ENCODE measurements around the gene OR6B2. TPM values are rescaled to one million over a fixed set of nuclear protein-coding genes. Genes with fewer than 3 reads are reported as not detected.

OR6B2 gene
- total and polyA plus RNA-seq, 4 donors: not detected

DNA sequence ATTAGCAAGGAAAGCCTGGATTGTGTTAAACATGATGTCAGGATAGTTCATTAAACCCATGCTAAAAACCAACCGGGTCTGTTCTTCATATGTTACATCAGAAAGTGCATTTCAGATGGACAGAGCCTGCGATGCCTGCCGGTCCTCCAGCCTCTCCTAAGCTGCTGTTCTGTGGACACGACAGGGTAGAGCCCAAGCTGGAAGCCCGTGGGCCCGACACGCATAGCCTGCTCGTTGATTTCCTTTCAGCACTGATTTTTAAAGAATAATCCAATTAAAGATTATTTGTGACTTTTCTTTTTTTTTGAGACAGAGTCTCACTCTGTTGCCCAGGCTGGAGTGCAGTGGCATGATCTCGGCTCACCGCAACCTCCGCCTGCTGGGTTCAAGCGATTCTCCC is 22.3 kb upstream of the OR6B2 start:
- no peak for TF ChIP-seq REST (IDR thresholded peaks at IDR 0.05)
- TF ChIP-seq GABPA (IDR thresholded peaks at IDR 0.05 in 1 of 2, conservative IDR thresholded peaks at IDR 0.05 in 1 of 2): no peak
- no peak for TF ChIP-seq RXRA (IDR thresholded peaks at IDR 0.05)
- no peak for TF ChIP-seq HNF4G (IDR thresholded peaks at IDR 0.05)
- no peak for TF ChIP-seq TAF1 (conservative IDR thresholded peaks at IDR 0.05)
- TF ChIP-seq, protein P1, sequence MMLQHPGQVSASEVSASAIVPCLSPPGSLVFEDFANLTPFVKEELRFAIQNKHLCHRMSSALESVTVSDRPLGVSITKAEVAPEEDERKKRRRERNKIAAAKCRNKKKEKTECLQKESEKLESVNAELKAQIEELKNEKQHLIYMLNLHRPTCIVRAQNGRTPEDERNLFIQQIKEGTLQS (IDR thresholded peaks at IDR 0.05): no peak
- no peak for TF ChIP-seq FOXA2 (IDR thresholded peaks at IDR 0.05)
- no peak for TF ChIP-seq NR2F2 (IDR thresholded peaks at IDR 0.05)
- TF ChIP-seq, protein P2, sequence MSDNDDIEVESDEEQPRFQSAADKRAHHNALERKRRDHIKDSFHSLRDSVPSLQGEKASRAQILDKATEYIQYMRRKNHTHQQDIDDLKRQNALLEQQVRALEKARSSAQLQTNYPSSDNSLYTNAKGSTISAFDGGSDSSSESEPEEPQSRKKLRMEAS (IDR thresholded peaks at IDR 0.05): no peak
- TF ChIP-seq EGR1 (IDR thresholded peaks at IDR 0.05; ENCODE audit: low read depth in 2 of 2): no peak
- no peak for TF ChIP-seq YY1 (IDR thresholded peaks at IDR 0.05)
- TF ChIP-seq, protein P3, sequence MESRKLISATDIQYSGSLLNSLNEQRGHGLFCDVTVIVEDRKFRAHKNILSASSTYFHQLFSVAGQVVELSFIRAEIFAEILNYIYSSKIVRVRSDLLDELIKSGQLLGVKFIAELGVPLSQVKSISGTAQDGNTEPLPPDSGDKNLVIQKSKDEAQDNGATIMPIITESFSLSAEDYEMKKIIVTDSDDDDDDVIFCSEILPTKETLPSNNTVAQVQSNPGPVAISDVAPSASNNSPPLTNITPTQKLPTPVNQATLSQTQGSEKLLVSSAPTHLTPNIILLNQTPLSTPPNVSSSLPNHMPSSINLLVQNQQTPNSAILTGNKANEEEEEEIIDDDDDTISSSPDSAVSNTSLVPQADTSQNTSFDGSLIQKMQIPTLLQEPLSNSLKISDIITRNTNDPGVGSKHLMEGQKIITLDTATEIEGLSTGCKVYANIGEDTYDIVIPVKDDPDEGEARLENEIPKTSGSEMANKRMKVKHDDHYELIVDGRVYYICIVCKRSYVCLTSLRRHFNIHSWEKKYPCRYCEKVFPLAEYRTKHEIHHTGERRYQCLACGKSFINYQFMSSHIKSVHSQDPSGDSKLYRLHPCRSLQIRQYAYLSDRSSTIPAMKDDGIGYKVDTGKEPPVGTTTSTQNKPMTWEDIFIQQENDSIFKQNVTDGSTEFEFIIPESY (IDR thresholded peaks at IDR 0.05): no peak
- no peak for TF ChIP-seq JUND (IDR thresholded peaks at IDR 0.05)
- WGBS: 83% methylated on average over 12 of the region's 12 CpGs
- no peak for DNase-seq (ENCODE audit: low spot score)
- Histone ChIP-seq H3K27ac (ENCODE audit: low read depth in 1 of 2, low read length in 2 of 2) (no peak overlapping the region), H3K4me1 (ENCODE audit: control insufficient read depth in 4 of 4, insufficient read depth in 4 of 4, low read length in 3 of 4) (no peaks in the 10 kb centered on the region), H3K27me3 (ENCODE audit: control insufficient read depth in 4 of 4, insufficient read depth in 4 of 4, low read length in 3 of 4) (peaks cover 0 to 11% (median 3%) of the 10 kb centered on the region in 4 donors), H3K4me3 (ENCODE audit: low read depth in 1 of 3, low read length in 3 of 3) (no peak overlapping the region), H3K36me3 (ENCODE audit: control insufficient read depth in 4 of 4, insufficient read depth in 3 of 4, low read depth in 1 of 4, low read length in 3 of 4) (no peaks in the 10 kb centered on the region), H3K9me3 (ENCODE audit: control insufficient read depth in 4 of 4, low read length in 3 of 4) (no peaks in the 10 kb centered on the region), H3K9ac (ENCODE audit: low read depth in 1 of 2, low read length in 2 of 2) (no peak overlapping the region)

DNA sequence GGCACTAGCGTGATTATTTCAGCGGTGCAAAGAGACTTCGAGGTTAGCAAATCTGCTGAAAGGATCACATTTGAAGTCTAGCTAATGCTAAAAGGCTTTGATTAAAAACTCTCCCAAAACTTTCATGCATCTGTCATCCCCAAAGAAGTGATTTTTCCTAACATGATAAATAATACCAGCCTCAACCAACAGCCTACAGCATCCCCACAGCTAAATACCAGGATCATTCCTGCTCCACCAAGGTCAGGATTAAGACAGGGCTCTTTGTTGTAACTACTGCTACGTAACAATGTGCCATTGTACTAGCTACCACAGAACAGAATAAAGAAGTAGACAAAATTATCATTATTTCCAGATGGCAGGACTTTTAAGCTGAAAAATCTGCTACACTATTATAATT is 21.5 kb upstream of the OR6B2 start:
- WGBS: 75% methylated on average over 4 of the region's 4 CpGs
- H3K36me3 ChIP-seq (ENCODE audit: control insufficient read depth in 4 of 4, insufficient read depth in 3 of 4, low read depth in 1 of 4, low read length in 3 of 4): no peaks in the 10 kb centered on the region
- DNase-seq (ENCODE audit: low spot score): no peak
- H3K4me3 ChIP-seq (ENCODE audit: low read depth in 1 of 3, low read length in 3 of 3): no peak overlapping the region
- no peaks in the 10 kb centered on the region for H3K9me3 ChIP-seq (ENCODE audit: control insufficient read depth in 4 of 4, low read length in 3 of 4)
- no peak overlapping the region for H3K9ac ChIP-seq (ENCODE audit: low read depth in 1 of 2, low read length in 2 of 2)
- no peak overlapping the region for H3K27ac ChIP-seq (ENCODE audit: low read depth in 1 of 2, low read length in 2 of 2)
- no peaks in the 10 kb centered on the region for H3K4me1 ChIP-seq (ENCODE audit: control insufficient read depth in 4 of 4, insufficient read depth in 4 of 4, low read length in 3 of 4)
- peaks cover 0 to 9% (median 3%) of the 10 kb centered on the region in 4 donors for H3K27me3 ChIP-seq (ENCODE audit: control insufficient read depth in 4 of 4, insufficient read depth in 4 of 4, low read length in 3 of 4)
- no peak for TF ChIP-seq YY1 (IDR thresholded peaks at IDR 0.05)
- TF ChIP-seq EGR1 (IDR thresholded peaks at IDR 0.05; ENCODE audit: low read depth in 2 of 2): no peak
- no peak for TF ChIP-seq HNF4G (IDR thresholded peaks at IDR 0.05)
- TF ChIP-seq REST (IDR thresholded peaks at IDR 0.05): no peak
- TF ChIP-seq CTCF (IDR thresholded peaks at IDR 0.05; ENCODE audit: low read depth, low read length, missing input control): no peak
- TF ChIP-seq FOXA2 (IDR thresholded peaks at IDR 0.05): no peak
- no peak for TF ChIP-seq HNF4A (conservative IDR thresholded peaks at IDR 0.05)
- no peak for TF ChIP-seq RAD21 (IDR thresholded peaks at IDR 0.05)
- TF ChIP-seq GABPA (IDR thresholded peaks at IDR 0.05 in 1 of 2, conservative IDR thresholded peaks at IDR 0.05 in 1 of 2): no peak
- TF ChIP-seq FOXA1 (IDR thresholded peaks at IDR 0.05): no peak
- TF ChIP-seq NR2F2 (IDR thresholded peaks at IDR 0.05): no peak
- no peak for TF ChIP-seq TAF1 (conservative IDR thresholded peaks at IDR 0.05)
- TF ChIP-seq, protein P3 (IDR thresholded peaks at IDR 0.05): no peak
- no peak for TF ChIP-seq RXRA (IDR thresholded peaks at IDR 0.05)
- TF ChIP-seq SP1 (IDR thresholded peaks at IDR 0.05): no peak

All from liver (tissue), 9 donors.